Common myeloid progenitor, CD34-positive (primary cell): ENCODE data around the gene LY9.

ENCODE experiments used
- CTCF ChIA-PET: fragments of 350-600 bp; sonication (Branson Sonifier 250); formaldehyde crosslinking; loops from one replicate; lab custom pipeline; 2021; ENCODE audit warnings: antibody characterized with exemption; lab: Charles Lee
- POLR2A ChIA-PET: fragments of 350-600 bp; sonication (Branson Sonifier 250); formaldehyde crosslinking; loops from one replicate; lab custom pipeline; 2021; ENCODE audit warnings: antibody characterized with exemption; lab: Charles Lee
- DNase-seq, 3 donors: peaks; one replicate each; pipeline versions ENCODE4 v3.0.0 to v3.0.0-alpha.2; 2013
- H3K27ac ChIP-seq, 2 experiments: 1 replicate in 1 of 2; 2 replicates in 1 of 2; pipeline ENCODE4 v1.7.0; 2013; ENCODE audit warnings: inconsistent platforms in 2 of 2, low read length in 2 of 2, mild to moderate bottlenecking in 2 of 2, low read depth in 1 of 2, moderate library complexity in 1 of 2; ENCODE audit not compliant: severe bottlenecking in 2 of 2, insufficient read depth in 1 of 2, poor library complexity in 1 of 2
- H3K27me3 ChIP-seq, 5 experiments: replicated peaks in 2 of 5; 1 replicate in 3 of 5; 2 replicates in 2 of 5; pipeline versions ENCODE4 v1.6.1 to v1.7.0; 2013; ENCODE audit warnings: low read length in 4 of 5, mild to moderate bottlenecking in 2 of 5, moderate library complexity in 2 of 5, inconsistent platforms in 1 of 5; ENCODE audit not compliant: insufficient read depth in 5 of 5, control insufficient read depth in 4 of 5
- H3K36me3 ChIP-seq, 4 experiments: 1 replicate in 2 of 4; 2 replicates in 2 of 4; pipeline versions ENCODE4 v1.6.1 to v1.7.0; 2013; ENCODE audit warnings: low read length in 3 of 4, control low read depth in 1 of 4, mild to moderate bottlenecking in 1 of 4; ENCODE audit not compliant: control insufficient read depth in 4 of 4, insufficient read depth in 4 of 4
- H3K4me1 ChIP-seq, 4 experiments: 1 replicate in 3 of 4; 2 replicates in 1 of 4; pipeline versions ENCODE4 v1.6.1 to v1.7.1; 2013; ENCODE audit warnings: low read length in 3 of 4, mild to moderate bottlenecking in 3 of 4, control low read depth in 1 of 4, inconsistent platforms in 1 of 4, moderate library complexity in 1 of 4; ENCODE audit not compliant: control insufficient read depth in 4 of 4, insufficient read depth in 4 of 4; ENCODE audit errors: control extremely low read depth in 1 of 4
- H3K4me3 ChIP-seq, 7 experiments: 1 replicate in 4 of 7; 2 replicates in 3 of 7; pipeline versions ENCODE4 v1.5.1 to v1.7.0; 2013; ENCODE audit warnings: mild to moderate bottlenecking in 7 of 7, low read length in 6 of 7, moderate library complexity in 6 of 7, inconsistent platforms in 2 of 7, low read depth in 2 of 7, control low read depth in 1 of 7; ENCODE audit not compliant: insufficient read depth in 4 of 7, control insufficient read depth in 1 of 7; ENCODE audit errors: extremely low read depth in 1 of 7
- H3K9me3 ChIP-seq, 5 experiments: 1 replicate in 4 of 5; 2 replicates in 1 of 5; pipeline versions ENCODE4 v1.6.1 to v1.7.1; 2013; ENCODE audit warnings: low read length in 4 of 5, mild to moderate bottlenecking in 2 of 5, inconsistent platforms in 1 of 5, low read depth in 1 of 5, moderate library complexity in 1 of 5; ENCODE audit not compliant: control insufficient read depth in 4 of 5, insufficient read depth in 2 of 5; ENCODE audit errors: control extremely low read depth in 1 of 5
- WGBS: methylation state at CpG from one replicate; pipeline ENCODE4 v1.1.5; 2013; ENCODE audit not compliant: insufficient coverage; 5-methylcytosine and 5-hydroxymethylcytosine counted together

Gene LY9

GRCh38 chr1:160837558-160838205 lies 41.7 kb downstream of the LY9 start:
- Histone ChIP-seq H3K4me1 (peaks cover 38 to 77% (median 72%) of the 10 kb centered on the region in 4 experiments), H3K27ac (peak overlapping the region; percentile 65 to 80), H3K9me3 (no peaks in the 10 kb centered on the region), H3K27me3 (no peaks in the 10 kb centered on the region), H3K4me3 (peak overlapping the region in 3 of 7 experiments; percentile 32 to 40 (median 37)), H3K36me3 (peaks cover 12 to 56% (median 29%) of the 10 kb centered on the region in 4 experiments)
- POLR2A ChIA-PET: interaction anchor here (0.6 to 2.8 kb wide), 3 partner anchors 18 to 50 kb away, joined by 3 to 17 read pairs (median 7); partner anchors contain the start of gene CD244
- DNase-seq: peak; percentile 94 to 99 (median 98)
- CTCF ChIA-PET: interaction anchor here (0.8 to 21.0 kb wide), 17 partner anchors 14 to 163 kb away, joined by 3 to 385 read pairs (median 4); partner anchors contain the start of genes CD244, ITLN1 and ITLN2
- WGBS: 0% methylated on average over 7 of the region's 9 CpGs

- DNase-seq: no peak
- POLR2A ChIA-PET: interaction anchor here (2.8 kb wide), 1 partner anchor 24 kb away, joined by 17 read pairs; the partner anchor contains the start of gene CD244
- H3K4me1 ChIP-seq: peaks cover 50 to 89% (median 84%) of the 10 kb centered on the region in 4 experiments
Measured at GRCh38 chr1:160838888-160839287, 42.9 kb downstream of the LY9 start.

GRCh38 chr1:160839746-160840145 lies 43.8 kb downstream of the LY9 start:
- Histone ChIP-seq H3K27me3 (no peaks in the 10 kb centered on the region), H3K27ac (peak overlapping the region in 1 of 2 experiments; percentile 28), H3K36me3 (peaks cover 7 to 37% (median 17%) of the 10 kb centered on the region in 4 experiments), H3K4me3 (no peak overlapping the region), H3K4me1 (peaks cover 55 to 95% (median 93%) of the 10 kb centered on the region in 4 experiments), H3K9me3 (no peaks in the 10 kb centered on the region)
- peak in 1 of 3 donors; percentile 31 for DNase-seq
- 70% methylated on average over 2 of the region's 2 CpGs for WGBS
- POLR2A ChIA-PET: interaction anchor here (0.5 kb wide), 1 partner anchor 22 kb away, joined by 4 read pairs; no protein-coding TSS in a partner anchor
- CTCF ChIA-PET: interaction anchor here (1.2 to 21.0 kb wide), 5 partner anchors 16 to 112 kb away, joined by 3 to 385 read pairs (median 14); partner anchors contain the start of genes CD244 and ITLN1

More at GRCh38 chr1:160838888-160839287, 42.9 kb downstream of the LY9 start:
- Histone ChIP-seq H3K36me3 (peaks cover 9 to 44% (median 20%) of the 10 kb centered on the region in 4 experiments), H3K9me3 (no peaks in the 10 kb centered on the region), H3K27ac (peak overlapping the region; percentile 65 to 80), H3K27me3 (no peaks in the 10 kb centered on the region), H3K4me3 (no peak overlapping the region)
- WGBS: 47% methylated on average over 7 of the region's 7 CpGs
- CTCF ChIA-PET: interaction anchor here (0.7 to 21.0 kb wide), 6 partner anchors 17 to 114 kb away, joined by 3 to 385 read pairs (median 48); partner anchors contain the start of genes CD244, ITLN1 and ITLN2

GRCh38 chr1:160841079-160841478 lies 45.1 kb downstream of the LY9 start:
- no peak overlapping the region for H3K4me3 ChIP-seq
- WGBS: 97% methylated on average over 4 of the region's 4 CpGs
- peak overlapping the region in 1 of 2 experiments; percentile 28 for H3K27ac ChIP-seq
- POLR2A ChIA-PET: no interaction called here
- CTCF ChIA-PET: interaction anchor here (1.0 to 21.0 kb wide), 7 partner anchors 10 to 111 kb away, joined by 3 to 385 read pairs (median 4); partner anchors contain the start of genes CD244 and ITLN1
- peaks cover 49 to 95% (median 89%) of the 10 kb centered on the region in 4 experiments for H3K4me1 ChIP-seq
- no peaks in the 10 kb centered on the region for H3K27me3 ChIP-seq
- H3K9me3 ChIP-seq: no peaks in the 10 kb centered on the region
- no peak for DNase-seq
- peaks cover 8 to 27% (median 16%) of the 10 kb centered on the region in 4 experiments for H3K36me3 ChIP-seq

- Histone ChIP-seq H3K27ac (peak overlapping the region in 1 of 2 experiments; percentile 46), H3K36me3 (peaks cover 8 to 34% (median 26%) of the 10 kb centered on the region in 4 experiments)
Measured at GRCh38 chr1:160844447-160845232, 48.7 kb downstream of the LY9 start.

GRCh38 chr1:160846281-160846680 lies 50.3 kb downstream of the LY9 start:
- POLR2A ChIA-PET: interaction anchor here (4.5 kb wide), 1 partner anchor 16 kb away, joined by 16 read pairs; the partner anchor contains the start of gene CD244
- 98% methylated on average over 9 of the region's 12 CpGs for WGBS
- CTCF ChIA-PET: interaction anchor here (21.0 to 21.5 kb wide), 2 partner anchors 3 to 10 kb away, joined by 385 read pairs; partner anchors contain the start of gene CD244

More at GRCh38 chr1:160844447-160845232, 48.7 kb downstream of the LY9 start:
- peak; percentile 66 to 86 (median 83) for DNase-seq
- H3K4me1 ChIP-seq: peaks cover 33 to 68% (median 57%) of the 10 kb centered on the region in 4 experiments
- H3K27me3 ChIP-seq: no peaks in the 10 kb centered on the region
- ChIA-PET CTCF (interaction anchor here (0.6 to 21.0 kb wide), 7 partner anchors 11 to 175 kb away, joined by 3 to 385 read pairs (median 3); partner anchors contain the start of gene CD244), POLR2A (interaction anchor here (4.5 kb wide), 1 partner anchor 18 kb away, joined by 16 read pairs; the partner anchor contains the start of gene CD244)
- 87% methylated on average over 12 of the region's 12 CpGs for WGBS
- H3K4me3 ChIP-seq: peak overlapping the region in 2 of 7 experiments; percentile 4 to 22
- peaks cover 0 to 2% (median 0%) of the 10 kb centered on the region in 5 experiments for H3K9me3 ChIP-seq

More at GRCh38 chr1:160846281-160846680, 50.3 kb downstream of the LY9 start:
- no peaks in the 10 kb centered on the region for H3K27me3 ChIP-seq
- H3K4me3 ChIP-seq: no peak overlapping the region
- H3K27ac ChIP-seq: no peak overlapping the region
- H3K36me3 ChIP-seq: peaks cover 6 to 25% (median 18%) of the 10 kb centered on the region in 4 experiments
- DNase-seq: no peak
- H3K4me1 ChIP-seq: peaks cover 28 to 60% (median 41%) of the 10 kb centered on the region in 4 experiments
- H3K9me3 ChIP-seq: peaks cover 0 to 2% (median 0%) of the 10 kb centered on the region in 5 experiments
